ENCODE results near the gene LIPC.

LIPC gene

GRCh38 chr15:58477170-58477569 lies 45.4 kb downstream of the LIPC start:
- no peak for DNase-seq

- no peak for DNase-seq
These were observed 46.2 kb downstream of the LIPC start for GRCh38 chr15:58478035-58478434.

GRCh38 chr15:58478579-58478978 lies 46.8 kb downstream of the LIPC start:
- DNase-seq, result no peak

GRCh38 chr15:58479941-58480340 lies 48.1 kb downstream of the LIPC start:
- no peak for DNase-seq

- no peak for DNase-seq
These were observed 51.6 kb downstream of the LIPC start for GRCh38 chr15:58483376-58483775.

GRCh38 chr15:58484791-58485600 lies 53.2 kb downstream of the LIPC start:
- DNase-seq, result peak; percentile 21 to 24

- DNase-seq, result no peak
These were observed 54.3 kb downstream of the LIPC start for GRCh38 chr15:58486062-58486461.

- no peak for DNase-seq
These were observed 54.8 kb downstream of the LIPC start for GRCh38 chr15:58486564-58486963.

- no peak for DNase-seq
These were observed 55.4 kb downstream of the LIPC start for GRCh38 chr15:58487041-58487723.

- DNase-seq, result no peak
These were observed 55.9 kb downstream of the LIPC start for GRCh38 chr15:58487724-58488120.

- DNase-seq, result no peak
These were observed 57.7 kb downstream of the LIPC start for GRCh38 chr15:58489289-58490085.

- DNase-seq, result no peak
These were observed 58.5 kb downstream of the LIPC start for GRCh38 chr15:58490086-58490887.

- DNase-seq, result no peak
These were observed 59.2 kb downstream of the LIPC start for GRCh38 chr15:58490888-58491473.

GRCh38 chr15:58491499-58492202 lies 59.9 kb downstream of the LIPC start:
- DNase-seq, result no peak

GRCh38 chr15:58492661-58493397 lies 61.0 kb downstream of the LIPC start:
- no peak for DNase-seq

- no peak for DNase-seq
These were observed 62.8 kb downstream of the LIPC start for GRCh38 chr15:58494567-58494966.

GRCh38 chr15:58495891-58496408 lies 64.2 kb downstream of the LIPC start:
- DNase-seq, result no peak

- DNase-seq, result no peak
These were observed 65.4 kb downstream of the LIPC start for GRCh38 chr15:58497046-58497785.

- DNase-seq, result no peak
These were observed 67.2 kb downstream of the LIPC start for GRCh38 chr15:58498821-58499580.
